ENCODE data around the gene TFCP2L1. TPM values are rescaled to one million over a fixed set of nuclear protein-coding genes. Genes with fewer than 3 reads are reported as not detected.
"Not testable (repeated sequence)": the region's sequence is repeated elsewhere in the genome, so short reads cannot be mapped to it uniquely, and the experiment has no call there.

TFCP2L1 gene, protein sequence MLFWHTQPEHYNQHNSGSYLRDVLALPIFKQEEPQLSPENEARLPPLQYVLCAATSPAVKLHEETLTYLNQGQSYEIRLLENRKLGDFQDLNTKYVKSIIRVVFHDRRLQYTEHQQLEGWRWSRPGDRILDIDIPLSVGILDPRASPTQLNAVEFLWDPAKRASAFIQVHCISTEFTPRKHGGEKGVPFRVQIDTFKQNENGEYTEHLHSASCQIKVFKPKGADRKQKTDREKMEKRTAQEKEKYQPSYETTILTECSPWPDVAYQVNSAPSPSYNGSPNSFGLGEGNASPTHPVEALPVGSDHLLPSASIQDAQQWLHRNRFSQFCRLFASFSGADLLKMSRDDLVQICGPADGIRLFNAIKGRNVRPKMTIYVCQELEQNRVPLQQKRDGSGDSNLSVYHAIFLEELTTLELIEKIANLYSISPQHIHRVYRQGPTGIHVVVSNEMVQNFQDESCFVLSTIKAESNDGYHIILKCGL
- not detected in 2 replicates for total RNA-seq
- long read RNA-seq = 0 reads

DNA sequence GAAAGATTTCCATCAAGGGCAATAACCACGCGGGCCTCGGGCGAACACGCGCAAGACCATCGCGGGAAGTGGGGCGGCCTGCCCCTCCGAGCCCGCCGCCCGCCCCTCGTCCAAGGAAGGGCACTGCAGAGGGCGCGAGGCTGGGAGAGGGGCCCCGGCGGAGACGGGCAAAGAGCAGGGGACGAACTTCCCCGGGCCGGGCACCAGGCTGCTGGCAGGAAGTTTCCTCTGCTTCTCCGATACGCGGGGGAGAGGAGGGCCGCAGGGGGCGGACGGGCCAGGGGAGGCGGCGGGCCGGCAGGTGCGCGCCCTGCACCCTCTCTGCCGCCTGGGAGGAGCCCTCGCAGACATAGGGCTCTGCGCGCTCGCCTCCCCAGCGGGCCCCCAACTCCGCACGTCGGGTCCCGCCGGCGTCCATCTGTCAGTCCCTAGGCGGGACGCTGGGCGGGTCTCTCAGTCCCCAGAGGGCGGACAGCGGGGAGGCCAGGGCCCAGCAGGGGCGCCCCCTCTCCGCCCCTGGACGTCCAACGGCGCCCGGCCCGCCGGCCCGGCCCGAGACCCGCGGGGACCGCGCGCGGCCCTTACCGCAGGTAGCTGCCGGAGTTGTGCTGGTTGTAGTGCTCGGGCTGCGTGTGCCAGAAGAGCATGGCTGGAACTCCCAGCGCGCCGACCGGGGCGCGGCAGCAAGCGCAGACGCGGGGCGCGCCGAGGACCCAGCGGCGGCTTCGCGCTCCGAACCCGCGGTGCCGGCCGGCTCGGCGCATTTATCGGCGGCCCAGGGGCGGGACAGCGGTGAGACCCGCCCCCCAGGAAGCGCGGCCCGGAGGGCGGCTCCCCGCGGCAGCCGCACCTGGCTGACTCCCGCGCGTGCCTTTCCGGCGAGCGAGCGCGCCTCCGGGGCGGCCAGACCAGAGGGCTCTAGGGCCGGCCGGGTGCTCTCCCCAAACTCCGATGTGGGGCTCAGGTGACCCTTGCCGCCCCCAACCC lies at the start of gene TFCP2L1:
Gene TFCP2L1, minus strand, starts transcription at position 740 of the 987 bp plus-strand sequence. Its CDS starts 93 bp downstream, at position 647.
- Mint-ChIP-seq H3K4me1 (peaks cover 8% of the 10 kb centered on the region), H3K36me3 (ENCODE audit: low read depth) (no peaks in the 10 kb centered on the region), H3K4me3 (peak within 1 kb of the TSS; percentile 84), H3K27ac (ENCODE audit: unreplicated experiment) (no peak within 1 kb of the TSS), H3K9me3 (no peaks in the 10 kb centered on the region), H3K27me3 (ENCODE audit: low read depth) (peaks cover 62% of the 10 kb centered on the region)
- TF ChIP-seq, protein P1, sequence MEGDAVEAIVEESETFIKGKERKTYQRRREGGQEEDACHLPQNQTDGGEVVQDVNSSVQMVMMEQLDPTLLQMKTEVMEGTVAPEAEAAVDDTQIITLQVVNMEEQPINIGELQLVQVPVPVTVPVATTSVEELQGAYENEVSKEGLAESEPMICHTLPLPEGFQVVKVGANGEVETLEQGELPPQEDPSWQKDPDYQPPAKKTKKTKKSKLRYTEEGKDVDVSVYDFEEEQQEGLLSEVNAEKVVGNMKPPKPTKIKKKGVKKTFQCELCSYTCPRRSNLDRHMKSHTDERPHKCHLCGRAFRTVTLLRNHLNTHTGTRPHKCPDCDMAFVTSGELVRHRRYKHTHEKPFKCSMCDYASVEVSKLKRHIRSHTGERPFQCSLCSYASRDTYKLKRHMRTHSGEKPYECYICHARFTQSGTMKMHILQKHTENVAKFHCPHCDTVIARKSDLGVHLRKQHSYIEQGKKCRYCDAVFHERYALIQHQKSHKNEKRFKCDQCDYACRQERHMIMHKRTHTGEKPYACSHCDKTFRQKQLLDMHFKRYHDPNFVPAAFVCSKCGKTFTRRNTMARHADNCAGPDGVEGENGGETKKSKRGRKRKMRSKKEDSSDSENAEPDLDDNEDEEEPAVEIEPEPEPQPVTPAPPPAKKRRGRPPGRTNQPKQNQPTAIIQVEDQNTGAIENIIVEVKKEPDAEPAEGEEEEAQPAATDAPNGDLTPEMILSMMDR (conservative IDR thresholded peaks at IDR 0.05) = no peak
- DNase-seq (ENCODE audit: low read depth, low spot score) = no peak

DNA sequence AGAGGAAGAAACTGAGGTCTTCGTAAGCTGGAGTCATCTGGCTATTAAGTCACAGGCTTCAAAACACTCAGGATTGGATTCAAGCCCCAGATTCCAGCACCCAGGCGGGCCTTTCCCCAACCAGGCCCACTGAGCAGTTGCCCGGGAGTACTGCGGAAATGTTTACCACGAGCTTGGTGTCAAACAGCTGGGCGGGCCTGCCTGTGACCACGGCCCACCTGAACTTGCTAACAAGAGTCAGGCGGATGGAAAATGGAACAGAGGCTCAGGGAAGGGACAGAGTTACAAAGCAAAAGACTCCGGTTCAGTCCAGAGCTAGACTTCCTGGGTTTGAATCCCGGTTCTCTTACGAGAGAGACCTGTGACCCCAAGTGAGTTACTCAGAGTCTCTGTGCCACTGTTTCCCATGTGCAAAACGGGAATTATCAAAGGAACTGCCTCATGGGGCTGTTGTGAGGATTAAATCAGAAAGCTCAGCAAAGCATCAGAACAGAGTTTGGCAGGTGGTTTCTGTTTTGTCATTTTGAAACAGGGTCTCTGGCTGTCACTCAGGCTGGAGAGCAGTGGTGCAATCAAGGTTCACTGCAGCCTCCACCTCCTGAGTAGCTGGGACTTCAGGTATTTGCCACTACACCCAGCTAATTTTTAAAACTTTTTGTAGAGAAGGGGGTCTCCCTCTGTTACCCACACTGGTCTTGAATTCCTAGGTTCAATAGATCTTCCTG lies 49.0 kb upstream of the TFCP2L1 start:
- peak overlapping the region; percentile 67 for H3K27ac Mint-ChIP-seq (ENCODE audit: unreplicated experiment)
- no peaks in the 10 kb centered on the region for H3K4me1 Mint-ChIP-seq
- TF ChIP-seq, protein P1 (conservative IDR thresholded peaks at IDR 0.05) = no peak
- peaks cover 3% of the 10 kb centered on the region for H3K36me3 Mint-ChIP-seq (ENCODE audit: low read depth)
- no peaks in the 10 kb centered on the region for H3K9me3 Mint-ChIP-seq
- no peaks in the 10 kb centered on the region for H3K27me3 Mint-ChIP-seq (ENCODE audit: low read depth)
- H3K4me3 Mint-ChIP-seq = no peak overlapping the region
- DNase-seq (ENCODE audit: low read depth, low spot score) = no peak

DNA sequence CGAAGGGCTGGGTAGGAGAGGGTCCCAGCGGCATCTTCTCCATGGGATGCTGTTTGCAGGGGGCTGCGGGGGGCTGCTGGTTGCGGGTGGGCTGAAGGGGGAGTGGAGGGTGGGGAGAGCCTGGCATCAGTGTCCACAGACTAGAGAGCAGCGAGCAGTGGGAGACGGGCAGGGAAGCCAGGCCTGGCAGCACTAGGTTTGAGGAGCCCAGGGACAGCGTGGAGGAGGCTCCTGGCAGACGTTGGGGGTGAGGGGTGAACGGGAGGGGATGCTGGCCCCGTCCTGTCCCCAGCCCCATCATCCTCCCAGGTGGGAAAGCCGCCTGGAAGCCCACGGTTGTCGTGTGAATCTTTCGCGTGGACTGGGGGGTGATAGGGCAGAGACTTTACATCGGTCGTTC lies 48.2 kb upstream of the TFCP2L1 start:
- TF ChIP-seq, protein P1 (conservative IDR thresholded peaks at IDR 0.05) = no peak
- Mint-ChIP-seq H3K36me3 (ENCODE audit: low read depth) (no peaks in the 10 kb centered on the region), H3K27ac (ENCODE audit: unreplicated experiment) (no peak overlapping the region), H3K9me3 (no peaks in the 10 kb centered on the region), H3K4me1 (no peaks in the 10 kb centered on the region), H3K4me3 (no peak overlapping the region), H3K27me3 (ENCODE audit: low read depth) (no peaks in the 10 kb centered on the region)
- no peak for DNase-seq (ENCODE audit: low read depth, low spot score)

DNA sequence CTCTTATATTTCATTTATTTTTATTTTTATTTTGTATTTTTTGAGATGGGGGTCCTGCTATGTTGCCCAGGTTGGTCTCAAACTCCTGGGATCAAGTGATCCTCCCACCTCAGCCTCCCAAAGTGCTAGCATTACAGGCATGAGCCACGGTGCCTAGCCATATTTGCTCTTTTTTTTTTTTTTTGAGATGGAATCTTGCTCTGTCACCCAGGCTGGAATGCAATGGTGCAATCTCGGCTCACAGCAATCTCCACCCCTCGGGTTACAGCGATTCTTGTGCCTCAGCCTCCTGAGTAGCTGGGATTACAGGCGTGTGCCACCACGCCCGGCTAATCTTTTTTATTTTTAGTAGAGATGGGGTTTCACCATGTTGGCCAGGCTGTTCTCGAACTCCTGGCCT lies 46.3 kb upstream of the TFCP2L1 start:
- not testable (repeated sequence) for H3K36me3 Mint-ChIP-seq (ENCODE audit: low read depth); H3K27ac Mint-ChIP-seq (ENCODE audit: unreplicated experiment); DNase-seq (ENCODE audit: low read depth, low spot score); H3K4me3 Mint-ChIP-seq; H3K4me1 Mint-ChIP-seq; H3K27me3 Mint-ChIP-seq (ENCODE audit: low read depth); H3K9me3 Mint-ChIP-seq

DNA sequence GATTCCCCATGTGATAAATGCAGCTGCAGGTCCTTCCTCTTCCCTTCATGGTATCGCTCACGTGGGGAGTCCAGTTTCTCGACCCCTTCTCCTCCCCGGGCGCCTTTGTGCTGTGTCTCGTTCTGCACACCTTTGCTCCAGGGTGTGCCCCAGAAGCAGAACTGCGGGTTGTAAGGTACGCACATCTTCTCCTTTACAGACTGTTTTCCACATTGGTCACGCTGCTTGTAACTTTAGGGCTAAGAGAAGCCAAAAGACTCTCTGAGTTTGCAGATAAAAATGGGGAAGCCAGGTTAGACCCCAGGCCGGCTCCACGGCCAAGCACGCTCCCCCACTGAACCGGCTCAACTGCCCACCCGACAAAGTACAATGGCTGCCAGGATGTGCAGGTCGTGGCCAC lies 45.9 kb upstream of the TFCP2L1 start:
- no peak for DNase-seq (ENCODE audit: low read depth, low spot score)
- Mint-ChIP-seq H3K9me3 (peaks cover 3% of the 10 kb centered on the region), H3K36me3 (ENCODE audit: low read depth) (no peaks in the 10 kb centered on the region), H3K27ac (ENCODE audit: unreplicated experiment) (no peak overlapping the region), H3K27me3 (ENCODE audit: low read depth) (no peaks in the 10 kb centered on the region), H3K4me1 (no peaks in the 10 kb centered on the region), H3K4me3 (no peak overlapping the region)
- TF ChIP-seq, protein P1 (conservative IDR thresholded peaks at IDR 0.05) = no peak
